ENCODE results near the gene OR2AT4.
"Not testable (repeated sequence)": the region's sequence is repeated elsewhere in the genome, so short reads cannot be mapped to it uniquely, and the experiment has no call there.

Gene OR2AT4

DNA sequence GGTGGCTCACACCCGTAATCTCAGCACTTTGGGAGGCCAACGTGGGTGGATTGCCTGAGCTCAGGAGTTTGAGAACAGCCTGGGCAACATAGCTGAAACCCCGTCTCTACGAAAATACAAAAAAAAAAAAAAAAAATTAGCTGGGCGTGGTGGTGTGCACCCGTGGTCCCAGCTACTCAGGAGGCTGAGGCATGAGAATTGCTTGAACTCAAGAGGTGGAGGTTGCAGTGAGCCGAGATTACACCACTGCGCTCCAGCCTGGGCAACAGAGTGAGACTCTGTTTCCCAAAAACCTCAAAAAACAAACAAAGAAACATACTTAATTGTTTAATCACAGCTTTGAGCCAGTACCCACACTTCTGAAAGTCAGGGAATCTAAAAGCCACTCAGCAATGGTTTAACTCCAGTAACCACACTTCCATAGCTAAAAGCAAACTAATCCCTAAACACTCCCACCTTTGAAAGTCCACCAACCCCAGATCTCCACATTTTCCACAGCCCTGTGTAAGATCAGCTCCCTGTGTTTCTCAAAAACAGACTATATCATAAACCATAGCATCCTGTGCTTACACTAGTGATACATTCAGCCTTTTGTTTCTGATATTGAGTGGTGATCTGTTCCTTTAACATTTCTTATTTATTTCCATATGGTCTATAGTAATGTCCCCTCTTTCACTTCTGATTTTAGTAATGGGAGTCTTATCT lies 4.9 kb upstream of the OR2AT4 start:
- Histone ChIP-seq H3K36me3 (ENCODE audit: control insufficient read depth, insufficient read depth, low read length, severe bottlenecking) (no peaks in the 10 kb centered on the region), H3K9me3 (ENCODE audit: control insufficient read depth, low read length) (no peaks in the 10 kb centered on the region), H3K4me1 (ENCODE audit: control insufficient read depth, insufficient read depth, low read length) (peaks cover 7% of the 10 kb centered on the region), H3K9ac (ENCODE audit: low read length) (no peak overlapping the region), H3K4me3 (ENCODE audit: low read length) (no peak overlapping the region), H3K27me3 (replicated peaks; ENCODE audit: control insufficient read depth, insufficient read depth, low read length) (no peaks in the 10 kb centered on the region)
- no peak for DNase-seq (ENCODE audit: low read depth)

DNA sequence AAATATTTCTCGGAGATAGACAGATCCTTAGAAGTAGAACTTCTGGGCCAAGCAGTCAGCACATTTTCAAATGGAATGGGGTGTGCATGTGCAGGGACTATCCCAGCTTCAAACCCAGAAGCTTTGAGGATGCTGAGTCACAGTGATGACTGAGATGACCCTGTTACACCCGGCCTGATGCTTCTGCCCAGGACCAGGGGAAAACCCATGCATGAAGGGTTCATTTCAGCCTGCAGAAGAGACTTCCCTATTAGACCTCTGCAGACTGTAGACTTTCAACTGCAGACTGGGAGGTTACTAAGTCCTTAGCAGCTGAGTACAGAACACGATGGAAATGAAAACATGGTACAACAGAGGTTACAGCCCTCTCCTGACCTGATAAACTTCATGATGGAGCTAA lies 3.6 kb upstream of the OR2AT4 start:
- no peaks in the 10 kb centered on the region for H3K9me3 ChIP-seq (ENCODE audit: control insufficient read depth, low read length)
- H3K27me3 ChIP-seq (replicated peaks; ENCODE audit: control insufficient read depth, insufficient read depth, low read length), result no peaks in the 10 kb centered on the region
- H3K36me3 ChIP-seq (ENCODE audit: control insufficient read depth, insufficient read depth, low read length, severe bottlenecking), result no peaks in the 10 kb centered on the region
- no peak overlapping the region for H3K4me3 ChIP-seq (ENCODE audit: low read length)
- H3K9ac ChIP-seq (ENCODE audit: low read length), result no peak overlapping the region
- no peak for DNase-seq (ENCODE audit: low read depth)
- H3K4me1 ChIP-seq (ENCODE audit: control insufficient read depth, insufficient read depth, low read length), result peaks cover 7% of the 10 kb centered on the region

DNA sequence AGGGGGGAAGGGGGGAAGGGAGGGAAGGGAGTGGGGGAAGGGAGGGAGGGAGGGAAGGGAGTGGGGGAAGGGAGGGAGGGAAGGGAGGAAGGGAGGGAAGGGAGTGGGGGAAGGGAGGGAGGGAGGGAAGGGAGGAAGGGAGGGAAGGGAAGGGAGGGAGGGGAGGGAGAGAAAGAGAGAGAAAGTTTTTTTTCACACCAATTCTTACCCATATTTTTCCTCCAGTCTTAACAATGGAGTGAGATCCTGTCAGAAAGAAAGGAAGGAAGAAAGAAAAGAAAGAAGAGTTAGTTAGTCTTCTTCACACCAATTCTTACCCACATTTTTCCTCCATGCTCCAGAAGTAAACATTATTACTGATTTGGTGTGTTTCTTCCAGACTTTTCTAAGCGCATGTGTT lies 3.0 kb upstream of the OR2AT4 start:
- Histone ChIP-seq H3K9ac (ENCODE audit: low read length) (no peak overlapping the region), H3K9me3 (ENCODE audit: control insufficient read depth, low read length) (no peaks in the 10 kb centered on the region), H3K4me3 (ENCODE audit: low read length) (no peak overlapping the region), H3K27me3 (replicated peaks; ENCODE audit: control insufficient read depth, insufficient read depth, low read length) (no peaks in the 10 kb centered on the region), H3K4me1 (ENCODE audit: control insufficient read depth, insufficient read depth, low read length) (peaks cover 7% of the 10 kb centered on the region), H3K36me3 (ENCODE audit: control insufficient read depth, insufficient read depth, low read length, severe bottlenecking) (no peaks in the 10 kb centered on the region)
- DNase-seq (ENCODE audit: low read depth), result no peak

DNA sequence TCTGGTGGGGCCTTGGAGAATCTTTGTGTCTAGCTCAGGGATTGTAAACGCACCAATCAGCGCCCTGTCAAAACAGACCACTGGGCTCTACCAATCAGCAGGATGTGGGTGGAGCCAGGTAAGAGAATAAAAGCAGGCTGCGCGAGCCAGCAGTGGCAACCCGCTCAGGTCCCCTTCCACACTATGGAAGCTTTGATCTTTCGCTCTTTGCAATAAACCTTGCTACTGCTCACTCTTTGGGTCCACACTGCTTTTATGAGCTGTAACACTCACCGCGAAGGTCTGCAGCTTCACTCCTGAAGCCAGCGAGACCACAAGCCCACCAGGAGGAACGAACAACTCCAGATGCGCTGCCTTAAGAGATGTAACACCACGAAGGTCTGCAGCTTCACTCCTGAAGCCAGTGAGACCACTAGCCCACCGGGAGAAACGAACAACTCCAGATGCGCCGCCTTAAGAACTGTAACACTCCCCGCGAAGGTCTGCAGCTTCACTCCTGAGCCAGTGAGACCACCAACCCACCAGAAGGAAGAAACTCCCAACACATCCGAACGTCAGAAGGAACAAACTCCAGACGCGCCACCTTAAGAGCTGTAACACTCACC lies 2.3 kb upstream of the OR2AT4 start:
- not testable (repeated sequence) for H3K4me1 ChIP-seq (ENCODE audit: control insufficient read depth, insufficient read depth, low read length); H3K9ac ChIP-seq (ENCODE audit: low read length); H3K27me3 ChIP-seq (replicated peaks; ENCODE audit: control insufficient read depth, insufficient read depth, low read length); H3K36me3 ChIP-seq (ENCODE audit: control insufficient read depth, insufficient read depth, low read length, severe bottlenecking); H3K9me3 ChIP-seq (ENCODE audit: control insufficient read depth, low read length); H3K4me3 ChIP-seq (ENCODE audit: low read length); DNase-seq (ENCODE audit: low read depth)

DNA sequence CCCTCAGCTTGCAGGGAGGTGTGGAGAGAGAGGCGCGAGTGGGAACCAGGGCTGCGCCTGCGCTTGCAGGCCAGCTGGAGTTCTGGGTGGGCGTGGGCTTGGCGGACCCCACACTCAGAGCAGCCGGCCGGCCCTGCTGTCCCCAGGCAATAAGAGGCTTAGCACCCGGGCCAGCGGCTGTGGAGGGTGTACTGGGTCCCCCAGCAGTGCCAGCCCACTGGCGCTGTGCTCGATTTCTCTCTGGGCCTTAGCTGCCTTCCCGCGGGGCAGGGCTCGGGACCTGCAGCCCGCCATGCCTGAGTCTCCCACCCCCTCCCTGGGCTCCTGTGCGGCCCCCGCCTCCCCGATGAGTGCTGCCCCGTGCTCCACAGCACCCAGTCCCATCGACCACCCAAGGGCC lies 1.5 kb upstream of the OR2AT4 start:
- H3K27me3 ChIP-seq (replicated peaks; ENCODE audit: control insufficient read depth, insufficient read depth, low read length); H3K9me3 ChIP-seq (ENCODE audit: control insufficient read depth, low read length); H3K4me1 ChIP-seq (ENCODE audit: control insufficient read depth, insufficient read depth, low read length); DNase-seq (ENCODE audit: low read depth); H3K4me3 ChIP-seq (ENCODE audit: low read length); H3K36me3 ChIP-seq (ENCODE audit: control insufficient read depth, insufficient read depth, low read length, severe bottlenecking); H3K9ac ChIP-seq (ENCODE audit: low read length): not testable (repeated sequence)

DNA sequence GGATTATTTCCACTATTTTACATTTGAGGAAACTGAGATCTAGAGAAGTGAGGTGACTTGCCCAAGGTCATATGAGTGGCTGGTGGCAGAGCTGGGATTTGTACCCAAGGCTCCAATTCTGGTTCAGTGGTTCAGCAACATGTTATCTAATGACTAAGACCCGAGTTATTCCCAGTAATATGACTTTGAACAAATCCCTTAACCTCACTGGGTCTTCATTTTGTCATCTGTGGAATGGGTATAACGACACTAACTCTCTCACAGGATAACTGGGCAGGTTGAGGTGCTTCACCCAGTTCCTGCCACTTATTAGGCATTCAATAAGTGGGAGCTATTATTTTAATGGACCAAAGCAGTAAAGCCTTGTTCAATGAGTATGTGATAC lies 489 bp upstream of the OR2AT4 start:
- no peak for DNase-seq (ENCODE audit: low read depth)
- H3K4me3 ChIP-seq (ENCODE audit: low read length), result no peak overlapping the region
- no peaks in the 10 kb centered on the region for H3K4me1 ChIP-seq (ENCODE audit: control insufficient read depth, insufficient read depth, low read length)
- peaks cover 5% of the 10 kb centered on the region for H3K27me3 ChIP-seq (replicated peaks; ENCODE audit: control insufficient read depth, insufficient read depth, low read length)
- peaks cover 3% of the 10 kb centered on the region for H3K9me3 ChIP-seq (ENCODE audit: control insufficient read depth, low read length)
- H3K36me3 ChIP-seq (ENCODE audit: control insufficient read depth, insufficient read depth, low read length, severe bottlenecking), result no peaks in the 10 kb centered on the region
- H3K9ac ChIP-seq (ENCODE audit: low read length), result no peak overlapping the region

DNA sequence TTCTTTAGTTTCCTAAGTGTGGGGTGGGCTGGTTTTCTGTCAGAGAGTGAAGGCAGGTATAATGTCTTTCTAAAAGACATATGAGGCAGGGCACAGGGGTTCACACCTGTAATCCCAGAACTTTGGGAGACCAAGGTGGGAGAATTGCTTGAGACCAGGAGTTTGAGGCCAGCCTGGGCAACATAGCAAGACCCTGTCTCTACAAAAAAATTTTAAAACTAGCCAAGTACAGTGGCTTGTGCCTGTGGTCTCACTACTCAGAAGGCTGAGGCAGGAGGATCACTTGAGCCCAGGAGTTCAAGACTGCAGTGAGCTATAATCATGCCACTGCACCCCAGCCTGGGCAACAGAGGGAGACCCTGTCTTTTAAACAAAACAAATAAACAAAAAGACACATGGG lies 2.3 kb downstream of the OR2AT4 start:
- not testable (repeated sequence) for DNase-seq (ENCODE audit: low read depth); H3K27me3 ChIP-seq (replicated peaks; ENCODE audit: control insufficient read depth, insufficient read depth, low read length); H3K9ac ChIP-seq (ENCODE audit: low read length); H3K4me3 ChIP-seq (ENCODE audit: low read length); H3K4me1 ChIP-seq (ENCODE audit: control insufficient read depth, insufficient read depth, low read length); H3K36me3 ChIP-seq (ENCODE audit: control insufficient read depth, insufficient read depth, low read length, severe bottlenecking)
- peaks cover 24% of the 10 kb centered on the region for H3K9me3 ChIP-seq (ENCODE audit: control insufficient read depth, low read length)

DNA sequence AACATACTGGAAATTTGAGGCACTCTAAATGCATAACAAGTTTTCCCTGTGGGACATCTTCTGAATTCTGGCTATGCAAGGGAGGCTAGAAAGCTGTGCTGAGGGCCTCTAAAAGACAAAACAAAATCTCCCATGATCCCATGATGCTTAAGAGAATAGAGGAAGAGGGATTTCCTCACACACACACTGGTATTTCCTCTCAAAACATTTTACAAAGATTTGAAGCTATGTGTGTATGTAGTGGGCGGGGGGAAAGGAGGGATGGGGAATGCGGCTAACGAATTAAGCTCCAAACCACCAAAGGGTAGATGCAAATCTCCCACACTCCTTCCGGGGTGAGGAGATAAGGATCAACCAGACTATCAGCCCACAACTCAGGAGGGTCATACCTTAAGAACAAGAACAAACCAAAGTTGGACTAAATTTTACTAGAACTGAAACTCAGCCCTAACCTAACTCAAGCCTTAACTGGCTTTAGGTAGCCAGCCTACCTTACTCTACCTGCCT lies 6.0 kb downstream of the OR2AT4 start:
- Histone ChIP-seq H3K27me3 (replicated peaks; ENCODE audit: control insufficient read depth, insufficient read depth, low read length) (peaks cover 5% of the 10 kb centered on the region), H3K36me3 (ENCODE audit: control insufficient read depth, insufficient read depth, low read length, severe bottlenecking) (no peaks in the 10 kb centered on the region), H3K9ac (ENCODE audit: low read length) (no peak overlapping the region), H3K4me1 (ENCODE audit: control insufficient read depth, insufficient read depth, low read length) (no peaks in the 10 kb centered on the region), H3K4me3 (ENCODE audit: low read length) (no peak overlapping the region), H3K9me3 (ENCODE audit: control insufficient read depth, low read length) (peaks cover 31% of the 10 kb centered on the region)
- DNase-seq (ENCODE audit: low read depth), result no peak

DNA sequence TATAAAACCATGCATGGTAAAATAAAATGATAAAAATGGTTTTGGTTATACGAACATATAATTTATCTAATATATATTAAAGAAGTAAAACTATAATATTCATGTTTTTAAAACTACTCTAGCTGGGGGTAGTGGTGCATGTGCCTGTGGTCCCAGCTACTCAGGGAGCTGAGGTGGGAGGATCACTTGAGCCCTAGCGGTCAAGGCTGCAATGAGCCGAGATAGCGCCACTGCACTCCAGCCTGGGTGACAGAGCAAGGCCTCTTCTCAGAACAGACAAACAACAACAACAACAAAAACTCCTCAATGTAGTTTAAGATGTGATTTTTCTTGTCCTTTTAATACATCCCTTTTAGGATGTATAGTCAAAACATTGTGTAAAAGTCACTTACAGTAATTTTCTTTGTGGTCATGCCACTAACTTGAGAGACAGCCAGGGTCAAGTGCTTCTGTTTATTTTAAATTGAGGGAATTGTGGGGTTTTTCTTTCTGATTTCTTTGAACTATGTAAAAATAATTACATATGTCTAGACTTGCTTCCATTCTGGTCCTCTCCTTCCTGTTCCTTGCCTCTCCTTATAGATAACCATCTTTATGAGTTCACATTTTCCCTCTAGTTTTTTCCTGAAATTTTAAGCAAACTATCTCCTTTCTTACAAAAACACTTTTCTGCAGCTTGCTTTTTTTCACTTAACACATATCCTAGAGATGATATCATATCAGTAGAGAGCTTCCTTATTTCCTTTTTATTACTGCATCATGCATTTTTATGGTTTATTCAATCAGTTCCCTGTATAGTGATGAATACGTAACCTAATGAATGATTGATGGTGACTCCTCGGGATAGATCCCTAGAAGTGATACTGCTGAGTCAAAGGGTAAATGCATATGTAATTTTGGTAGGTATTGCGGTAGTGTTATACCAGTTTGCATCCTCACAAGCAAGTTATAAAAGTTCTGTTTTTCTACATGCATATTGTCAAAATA lies 9.1 kb downstream of the OR2AT4 start:
- Histone ChIP-seq H3K4me3 (ENCODE audit: low read length) (no peak overlapping the region), H3K4me1 (ENCODE audit: control insufficient read depth, insufficient read depth, low read length) (no peaks in the 10 kb centered on the region), H3K36me3 (ENCODE audit: control insufficient read depth, insufficient read depth, low read length, severe bottlenecking) (no peaks in the 10 kb centered on the region), H3K27me3 (replicated peaks; ENCODE audit: control insufficient read depth, insufficient read depth, low read length) (no peaks in the 10 kb centered on the region), H3K9ac (ENCODE audit: low read length) (no peak overlapping the region), H3K9me3 (ENCODE audit: control insufficient read depth, low read length) (peaks cover 31% of the 10 kb centered on the region)
- DNase-seq (ENCODE audit: low read depth), result no peak

DNA sequence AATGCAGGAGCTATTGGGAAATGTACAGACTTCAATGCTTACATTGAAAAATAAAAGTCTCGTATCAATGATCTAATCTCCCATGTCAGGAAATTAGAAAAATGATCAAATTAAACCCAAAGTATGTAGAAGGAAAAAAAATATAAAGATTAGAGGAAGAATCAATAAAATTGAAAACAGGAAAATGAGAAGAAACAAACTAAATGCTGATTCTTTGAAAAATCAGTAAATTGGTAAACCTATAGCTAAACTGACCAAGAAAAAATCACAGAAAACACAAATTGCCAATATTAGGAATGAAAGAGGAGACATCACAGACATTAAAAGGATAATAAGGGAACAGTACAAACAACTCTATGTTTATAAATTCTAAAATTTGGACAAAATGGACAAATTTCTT lies 11.8 kb downstream of the OR2AT4 start:
- no peak for DNase-seq (ENCODE audit: low read depth)
- Histone ChIP-seq H3K4me1 (ENCODE audit: control insufficient read depth, insufficient read depth, low read length) (no peaks in the 10 kb centered on the region), H3K36me3 (ENCODE audit: control insufficient read depth, insufficient read depth, low read length, severe bottlenecking) (no peaks in the 10 kb centered on the region), H3K9me3 (ENCODE audit: control insufficient read depth, low read length) (peaks cover 6% of the 10 kb centered on the region), H3K9ac (ENCODE audit: low read length) (no peak overlapping the region), H3K27me3 (replicated peaks; ENCODE audit: control insufficient read depth, insufficient read depth, low read length) (no peaks in the 10 kb centered on the region), H3K4me3 (ENCODE audit: low read length) (no peak overlapping the region)

DNA sequence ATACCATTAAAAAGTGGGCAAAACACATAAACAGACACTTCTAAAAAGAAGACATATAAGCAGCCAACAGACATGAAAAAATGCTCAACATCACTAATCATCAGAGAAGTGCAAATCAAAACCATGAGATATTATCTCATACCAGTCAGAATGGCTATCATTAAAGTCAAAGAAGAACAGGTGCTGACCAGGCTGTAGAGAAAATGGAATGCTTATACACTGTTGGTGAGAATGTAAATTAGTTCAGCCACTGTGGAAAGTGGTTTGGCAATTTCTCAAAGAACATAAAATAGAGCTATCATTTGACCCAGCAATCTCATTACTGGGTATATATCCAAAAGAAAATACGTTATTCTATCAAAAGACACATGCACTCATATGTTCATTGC lies 13.5 kb downstream of the OR2AT4 start:
- H3K36me3 ChIP-seq (ENCODE audit: control insufficient read depth, insufficient read depth, low read length, severe bottlenecking), result no peaks in the 10 kb centered on the region
- no peak for DNase-seq (ENCODE audit: low read depth)

More for the DNA sequence above, 13.5 kb downstream of the OR2AT4 start:
- Histone ChIP-seq H3K4me1 (ENCODE audit: control insufficient read depth, insufficient read depth, low read length) (no peaks in the 10 kb centered on the region), H3K27me3 (replicated peaks; ENCODE audit: control insufficient read depth, insufficient read depth, low read length) (peaks cover 3% of the 10 kb centered on the region), H3K4me3 (ENCODE audit: low read length) (no peak overlapping the region), H3K9ac (ENCODE audit: low read length) (no peak overlapping the region), H3K9me3 (ENCODE audit: control insufficient read depth, low read length) (peaks cover 6% of the 10 kb centered on the region)
